HG02970 (cell line): ENCODE measurements around the gene ARHGAP35.

Experiments
- ATAC-seq: cut with Tn5 transposase; IDR thresholded peaks from one replicate; pipeline ENCODE4 v1.9.1; 2021; ENCODE audit warnings: mild to moderate bottlenecking, moderate library complexity, moderate number of reproducible peaks; ENCODE audit not compliant: unreplicated experiment, low FRiP score

Gene ARHGAP35

DNA sequence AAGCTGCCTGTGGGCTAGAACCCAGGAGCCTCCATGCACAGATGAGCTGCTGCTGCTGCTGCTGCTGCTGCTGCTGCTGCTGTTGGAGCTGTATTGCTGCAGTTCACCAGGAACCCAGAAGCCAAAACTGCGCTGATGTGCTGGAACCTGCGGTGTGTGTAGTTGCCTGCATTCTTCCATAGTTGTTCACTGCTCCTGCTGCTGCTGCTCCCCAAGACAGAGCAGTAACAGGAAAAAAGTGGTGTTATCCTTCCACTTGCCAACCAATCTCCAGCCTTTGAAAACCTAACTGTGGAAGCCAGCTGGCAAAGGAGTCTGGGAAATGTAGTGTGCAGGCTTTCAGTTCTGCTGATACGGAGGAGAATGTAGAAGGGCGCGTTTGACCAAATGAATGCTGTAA lies 37.9 kb downstream of the ARHGAP35 start:
- ATAC-seq, result no peak

DNA sequence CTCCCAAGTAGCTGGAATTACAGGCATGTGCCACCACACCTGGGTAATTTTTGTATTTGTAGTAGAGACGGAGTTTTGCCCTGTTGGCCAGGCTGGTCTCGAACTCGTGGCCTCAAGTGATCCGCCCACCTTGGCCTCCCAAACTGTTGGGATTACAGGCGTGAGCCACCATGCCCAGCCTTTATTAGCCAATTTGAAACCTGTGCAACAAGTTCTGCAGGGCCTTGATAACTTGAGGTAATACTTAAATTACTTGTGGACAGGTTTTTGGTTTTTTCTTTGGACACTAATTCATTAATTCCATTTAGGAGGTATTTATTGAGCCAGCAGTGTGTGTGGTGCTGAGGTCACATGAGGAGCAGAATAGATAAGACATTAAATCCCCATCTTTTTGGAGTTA lies 39.5 kb downstream of the ARHGAP35 start:
- ATAC-seq, result no peak

DNA sequence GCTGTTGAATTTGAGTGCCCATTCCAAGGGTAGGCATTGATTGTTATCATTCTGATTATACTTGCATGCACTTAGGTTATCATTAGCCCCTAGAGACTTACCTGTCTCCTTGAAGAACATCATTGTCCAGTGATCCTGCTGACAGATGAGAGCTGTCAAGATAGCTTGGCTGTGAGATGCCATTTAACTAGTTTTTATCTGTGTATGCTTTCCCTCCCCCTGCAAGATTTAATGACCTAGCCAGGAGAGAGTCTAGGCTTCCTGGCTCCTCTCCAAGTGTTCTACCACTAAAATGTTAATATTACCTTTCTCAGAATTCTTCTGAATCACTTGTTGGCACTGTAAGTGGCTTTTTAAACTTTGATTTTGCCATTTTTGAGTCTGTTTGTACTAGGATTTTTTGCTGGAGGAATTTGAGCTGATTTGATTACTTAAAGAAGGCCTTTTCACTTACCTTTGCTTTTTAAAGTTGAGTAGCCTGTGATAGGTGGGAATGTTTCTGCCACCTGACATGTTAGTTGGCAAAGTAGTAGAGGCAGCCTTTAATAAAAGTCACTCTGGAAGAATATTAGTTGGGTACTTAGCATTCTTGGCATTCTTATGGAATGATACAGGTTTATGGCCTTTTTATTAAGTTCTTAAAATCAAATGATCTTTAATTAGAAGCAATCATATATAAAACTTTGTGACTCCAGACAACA lies 41.1 kb downstream of the ARHGAP35 start:
- no peak for ATAC-seq

DNA sequence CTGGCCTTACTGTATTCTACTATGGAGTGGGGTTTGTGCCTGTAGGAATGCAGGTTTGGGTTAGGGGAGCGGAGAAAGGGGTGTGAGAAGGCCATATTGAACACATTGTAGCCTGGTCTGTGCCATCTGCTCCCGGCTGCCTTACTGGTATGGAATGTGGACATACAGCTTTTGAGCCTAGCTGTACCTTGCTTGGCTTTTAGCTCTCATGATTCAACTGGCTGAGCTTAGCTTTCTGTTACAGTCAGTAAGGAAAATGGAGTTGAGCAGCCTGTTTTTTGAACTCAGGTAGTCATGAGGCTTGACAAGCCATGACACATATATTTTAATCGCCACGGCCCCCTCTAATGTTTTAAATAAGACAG lies 41.6 kb downstream of the ARHGAP35 start:
- ATAC-seq, result no peak

DNA sequence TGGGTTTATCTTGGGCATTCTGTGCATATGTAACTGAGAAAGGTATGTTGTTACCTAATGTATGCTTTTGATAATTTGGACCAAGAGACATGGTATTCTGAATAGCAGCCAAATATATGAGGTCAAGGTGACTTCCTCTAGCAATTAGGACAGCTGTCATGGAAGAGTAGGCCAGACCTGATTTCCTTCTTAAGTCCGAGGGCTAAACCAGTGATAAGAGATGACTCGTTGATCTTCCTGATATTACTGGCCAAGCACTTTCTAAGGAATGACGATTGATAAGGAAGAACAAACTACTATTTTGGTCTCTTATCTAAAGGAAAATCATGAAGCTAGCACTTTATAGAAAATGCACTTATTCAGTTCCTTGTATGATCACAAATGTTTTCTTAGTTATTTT lies 42.7 kb downstream of the ARHGAP35 start:
- ATAC-seq, result no peak

DNA sequence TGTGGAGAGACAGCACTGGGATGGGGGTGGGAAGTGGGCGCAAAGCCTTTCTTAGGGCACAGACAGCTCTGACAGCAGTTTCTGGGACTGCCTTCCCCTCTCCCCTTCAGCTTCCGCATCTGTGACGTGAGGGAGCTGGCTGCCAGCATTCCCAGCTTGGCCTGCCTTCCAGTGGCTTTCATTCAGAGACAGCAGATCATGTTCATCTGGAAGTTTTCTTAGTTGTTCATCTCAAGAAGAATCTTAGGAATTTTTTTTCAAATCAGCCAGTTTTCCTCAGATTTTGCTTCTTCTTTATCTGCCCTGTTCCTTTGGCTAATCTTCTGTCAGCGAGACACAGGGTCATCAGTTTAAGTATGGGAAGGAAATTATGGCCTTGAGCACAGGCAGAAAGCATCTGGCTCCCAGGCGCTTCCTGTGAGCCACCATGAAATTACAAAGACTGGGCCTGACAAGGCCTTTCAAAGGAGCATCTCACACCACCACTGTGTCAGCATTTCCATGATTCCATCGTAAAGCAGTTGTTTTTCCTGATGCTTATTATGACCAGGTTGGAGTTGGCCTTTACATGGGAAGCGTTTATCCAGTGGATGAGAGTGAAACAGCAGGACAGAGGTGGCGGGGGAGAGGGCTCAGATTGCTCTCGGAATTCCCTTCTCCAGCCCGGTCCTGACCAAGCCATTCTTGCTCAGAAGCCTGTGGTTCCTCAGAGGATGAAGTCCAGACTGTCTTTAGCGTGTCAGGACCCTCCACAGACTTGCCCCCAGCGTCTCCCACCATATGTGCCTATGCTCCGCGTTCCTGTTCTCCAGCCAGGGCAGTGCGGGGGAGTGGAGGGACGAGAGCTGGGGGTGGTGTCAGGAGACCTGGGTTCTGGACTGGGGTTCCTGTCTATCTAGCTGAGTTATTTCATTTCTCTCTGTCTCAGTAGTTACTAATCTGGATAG lies 43.6 kb downstream of the ARHGAP35 start:
- no peak for ATAC-seq

DNA sequence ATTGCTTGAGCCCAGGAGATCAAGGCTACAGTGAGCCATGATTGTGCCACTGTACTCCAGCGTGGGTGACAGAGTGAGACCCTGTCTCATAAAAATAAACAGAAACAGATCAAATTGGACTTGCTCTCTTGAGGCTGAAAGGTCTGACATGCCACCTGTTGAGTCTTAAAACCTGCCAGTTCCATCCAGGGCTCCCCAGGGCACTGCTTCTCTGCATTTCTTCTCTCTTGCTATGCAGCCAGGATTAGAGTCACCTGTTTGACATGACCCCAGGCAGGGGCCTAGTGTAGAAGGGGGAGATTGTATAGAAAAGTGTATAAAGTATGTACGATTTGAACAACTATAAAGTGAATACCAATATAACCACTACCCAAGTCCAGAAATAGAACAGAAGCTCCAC lies 45.4 kb downstream of the ARHGAP35 start:
- ATAC-seq, result no peak

DNA sequence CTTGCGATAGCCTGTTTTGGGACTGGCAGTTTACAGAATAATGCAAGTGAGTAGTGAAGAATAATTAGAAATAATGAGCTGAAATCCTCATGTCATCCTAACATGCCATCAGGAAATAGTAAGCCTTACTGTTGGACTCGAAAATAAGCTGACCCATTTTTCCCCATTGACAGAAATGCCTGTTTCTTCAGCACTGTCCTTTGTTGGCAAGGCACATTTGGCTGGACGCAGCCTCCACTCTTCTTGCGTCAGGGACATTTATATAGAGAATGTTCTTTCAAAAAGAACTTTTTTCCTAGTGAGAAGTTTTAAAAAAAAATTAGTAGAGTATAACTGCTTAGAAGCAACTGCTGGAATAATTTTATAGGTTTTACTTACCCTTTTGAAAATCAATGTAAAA lies 47.1 kb downstream of the ARHGAP35 start:
- no peak for ATAC-seq

DNA sequence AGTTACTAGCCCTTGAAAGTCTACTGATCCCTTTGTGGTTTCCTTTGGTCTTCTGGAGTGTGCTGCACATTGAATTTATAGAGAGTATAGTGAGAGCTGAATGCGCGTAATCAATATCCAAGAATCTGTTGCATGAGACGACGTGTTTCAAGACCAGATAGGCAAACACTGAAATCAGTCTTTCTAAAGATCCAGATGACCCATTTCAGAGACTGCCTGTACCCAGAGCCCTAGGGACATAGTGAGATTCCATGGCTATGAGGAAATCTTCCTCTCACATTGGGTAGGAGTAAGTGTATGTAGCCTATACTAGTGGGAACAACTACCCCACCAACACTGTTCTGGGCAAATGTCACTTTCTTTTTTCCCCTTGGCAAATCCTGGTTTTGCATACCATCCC lies 48.6 kb downstream of the ARHGAP35 start:
- ATAC-seq, result no peak
